ENCODE measurements around the gene TMPRSS4.

GRCh38 chr11:118046964-118047700 lies 29.7 kb upstream of the TMPRSS4 start:
- TF ChIP-seq POLR2A (IDR thresholded peaks at IDR 0.05) = no peak
- TF ChIP-seq CTCF (IDR thresholded peaks at IDR 0.05) = no peak
- no peak for TF ChIP-seq POLR2AphosphoS5 (IDR thresholded peaks at IDR 0.05)

Measured in breast epithelium (tissue), 3 donors.